SJSA1 (cell line): ENCODE measurements around the gene MARCKS. TPM values are rescaled to one million over a fixed set of nuclear protein-coding genes. Genes with fewer than 3 reads are reported as not detected.

Experiments
- DNase-seq, 2 experiments: peaks; one replicate each; pipeline ENCODE4 v3.0.0-alpha.2; 2015 to 2020; ENCODE audit warnings: low spot score in 2 of 2, low read depth in 1 of 2
- H3K27ac ChIP-seq: fragments of 250-450 bp; sonication (Bioruptor Pico); 2 replicates; pipeline ENCODE4 v1.5.1; 2020; ENCODE audit warnings: mild to moderate bottlenecking, moderate library complexity
- H3K27me3 ChIP-seq: fragments of 250-450 bp; sonication (Bioruptor Pico); replicated peaks from 2 replicates; pipeline ENCODE4 v1.5.1; 2020; ENCODE audit warnings: mild to moderate bottlenecking, moderate library complexity
- H3K36me3 ChIP-seq: fragments of 250-450 bp; sonication (Bioruptor Pico); 2 replicates; pipeline ENCODE4 v1.5.1; 2020; ENCODE audit warnings: mild to moderate bottlenecking
- H3K4me1 ChIP-seq: fragments of 250-450 bp; sonication (Bioruptor Pico); replicated peaks from 2 replicates; pipeline ENCODE4 v1.6.1; 2021; ENCODE audit warnings: mild to moderate bottlenecking
- H3K4me3 ChIP-seq: fragments of 250-450 bp; sonication (Bioruptor Pico); 2 replicates; pipeline ENCODE4 v1.5.1; 2020; ENCODE audit warnings: mild to moderate bottlenecking
- H3K9me3 ChIP-seq: fragments of 250-450 bp; sonication (Bioruptor Pico); replicated peaks from 2 replicates; pipeline ENCODE4 v1.5.1; 2020; ENCODE audit warnings: mild to moderate bottlenecking
- total RNA-seq: library from RNA; depleted of rRNA; stranded (reverse); fragments of >200 nt; shearing (Covaris generic); gene quantifications from 2 replicates; pipeline ENCODE4 v1.2.3, GENCODE V29; 2014

MARCKS gene
- total RNA-seq, 1 experiment from 2014 or later, result 148 TPM

GRCh38 chr6:113881478-113881980 is 24.4 kb downstream of the MARCKS start:
- Histone ChIP-seq H3K27me3 (no peaks in the 10 kb centered on the region), H3K4me1 (peaks cover 5% of the 10 kb centered on the region; the same call in 1 of the 2 replicates), H3K27ac (no peak overlapping the region), H3K9me3 (no peaks in the 10 kb centered on the region), H3K4me3 (no peak overlapping the region), H3K36me3 (no peaks in the 10 kb centered on the region)
- DNase-seq, result no peak

- no peak for DNase-seq
- Histone ChIP-seq H3K9me3 (no peaks in the 10 kb centered on the region), H3K36me3 (no peaks in the 10 kb centered on the region), H3K4me3 (no peak overlapping the region), H3K27ac (no peak overlapping the region), H3K4me1 (peaks cover 5% of the 10 kb centered on the region; the same call in 1 of the 2 replicates), H3K27me3 (no peaks in the 10 kb centered on the region)
Measured at GRCh38 chr6:113882336-113883022, 25.3 kb downstream of the MARCKS start.

GRCh38 chr6:113884011-113884410 is 26.9 kb downstream of the MARCKS start:
- Histone ChIP-seq H3K9me3 (no peaks in the 10 kb centered on the region), H3K27ac (no peak overlapping the region), H3K4me1 (peaks cover 4% of the 10 kb centered on the region; the same call in 1 of the 2 replicates), H3K4me3 (no peak overlapping the region), H3K36me3 (no peaks in the 10 kb centered on the region), H3K27me3 (no peaks in the 10 kb centered on the region)
- no peak for DNase-seq

GRCh38 chr6:113886512-113886911 is 29.4 kb downstream of the MARCKS start:
- DNase-seq, result no peak
- Histone ChIP-seq H3K36me3 (no peaks in the 10 kb centered on the region), H3K27ac (no peak overlapping the region), H3K9me3 (no peaks in the 10 kb centered on the region), H3K4me1 (no peaks in the 10 kb centered on the region), H3K27me3 (no peaks in the 10 kb centered on the region), H3K4me3 (no peak overlapping the region)

- Histone ChIP-seq H3K9me3 (0 out of 2 replicates have a peak, but pooled peaks cover 3% of the 10 kb centered on the region), H3K4me1 (no peaks in the 10 kb centered on the region), H3K27me3 (no peaks in the 10 kb centered on the region), H3K27ac (no peak overlapping the region), H3K4me3 (no peak overlapping the region), H3K36me3 (no peaks in the 10 kb centered on the region)
- DNase-seq, result no peak
Measured at GRCh38 chr6:113888493-113888892, 31.3 kb downstream of the MARCKS start.

- H3K4me3 ChIP-seq, result no peak overlapping the region
- no peak overlapping the region for H3K27ac ChIP-seq
- no peaks in the 10 kb centered on the region for H3K27me3 ChIP-seq
- H3K4me1 ChIP-seq, result no peaks in the 10 kb centered on the region
- DNase-seq, result no peak
- H3K9me3 ChIP-seq, result 0 out of 2 replicates have a peak, but pooled peaks cover 3% of the 10 kb centered on the region
- H3K36me3 ChIP-seq, result no peaks in the 10 kb centered on the region
Measured at GRCh38 chr6:113888956-113889630, 31.9 kb downstream of the MARCKS start.

- DNase-seq, result no peak
- H3K27ac ChIP-seq, result no peak overlapping the region
- H3K27me3 ChIP-seq, result no peaks in the 10 kb centered on the region
- no peak overlapping the region for H3K4me3 ChIP-seq
- H3K4me1 ChIP-seq, result no peaks in the 10 kb centered on the region
- H3K9me3 ChIP-seq, result 0 out of 2 replicates have a peak, but pooled peaks cover 3% of the 10 kb centered on the region
- H3K36me3 ChIP-seq, result no peaks in the 10 kb centered on the region
Measured at GRCh38 chr6:113893451-113893850, 36.3 kb downstream of the MARCKS start.

- Histone ChIP-seq H3K27me3 (no peaks in the 10 kb centered on the region), H3K36me3 (no peaks in the 10 kb centered on the region), H3K4me3 (no peak overlapping the region), H3K9me3 (0 out of 2 replicates have a peak, but pooled peaks cover 3% of the 10 kb centered on the region), H3K4me1 (no peaks in the 10 kb centered on the region), H3K27ac (no peak overlapping the region)
- DNase-seq, result no peak
Measured at GRCh38 chr6:113893866-113894265, 36.7 kb downstream of the MARCKS start.

- no peaks in the 10 kb centered on the region for H3K4me1 ChIP-seq
- H3K27ac ChIP-seq, result no peak overlapping the region
- 0 out of 2 replicates have a peak, but pooled peaks cover 3% of the 10 kb centered on the region for H3K9me3 ChIP-seq
- no peaks in the 10 kb centered on the region for H3K27me3 ChIP-seq
- no peaks in the 10 kb centered on the region for H3K36me3 ChIP-seq
- no peak for DNase-seq
- H3K4me3 ChIP-seq, result no peak overlapping the region
Measured at GRCh38 chr6:113894712-113895674, 37.8 kb downstream of the MARCKS start.

GRCh38 chr6:113901482-113901881 is 44.3 kb downstream of the MARCKS start:
- Histone ChIP-seq H3K27ac (no peak overlapping the region), H3K9me3 (no peaks in the 10 kb centered on the region), H3K36me3 (no peaks in the 10 kb centered on the region), H3K4me3 (no peak overlapping the region), H3K27me3 (no peaks in the 10 kb centered on the region), H3K4me1 (no peaks in the 10 kb centered on the region)
- no peak for DNase-seq

- H3K27ac ChIP-seq, result no peak overlapping the region
- H3K4me3 ChIP-seq, result no peak overlapping the region
- H3K4me1 ChIP-seq, result peaks cover 1% of the 10 kb centered on the region; the same call in 1 of the 2 replicates
- no peaks in the 10 kb centered on the region for H3K27me3 ChIP-seq
- H3K36me3 ChIP-seq, result no peaks in the 10 kb centered on the region
- H3K9me3 ChIP-seq, result no peaks in the 10 kb centered on the region
- no peak for DNase-seq
Measured at GRCh38 chr6:113903666-113904330, 46.7 kb downstream of the MARCKS start.

- Histone ChIP-seq H3K27me3 (no peaks in the 10 kb centered on the region), H3K27ac (no peak overlapping the region), H3K9me3 (no peaks in the 10 kb centered on the region), H3K4me1 (peaks cover 5% of the 10 kb centered on the region; the same call in 1 of the 2 replicates), H3K36me3 (no peaks in the 10 kb centered on the region), H3K4me3 (no peak overlapping the region)
- DNase-seq, result no peak
Measured at GRCh38 chr6:113907102-113907815, 50.1 kb downstream of the MARCKS start.
